Measurements from ENCODE around the gene WTAP. TPM values are rescaled to one million over a fixed set of nuclear protein-coding genes. Genes with fewer than 3 reads are reported as not detected.

Gene WTAP
- total RNA-seq, 1 donor from 2014 or later: 108 TPM

DNA sequence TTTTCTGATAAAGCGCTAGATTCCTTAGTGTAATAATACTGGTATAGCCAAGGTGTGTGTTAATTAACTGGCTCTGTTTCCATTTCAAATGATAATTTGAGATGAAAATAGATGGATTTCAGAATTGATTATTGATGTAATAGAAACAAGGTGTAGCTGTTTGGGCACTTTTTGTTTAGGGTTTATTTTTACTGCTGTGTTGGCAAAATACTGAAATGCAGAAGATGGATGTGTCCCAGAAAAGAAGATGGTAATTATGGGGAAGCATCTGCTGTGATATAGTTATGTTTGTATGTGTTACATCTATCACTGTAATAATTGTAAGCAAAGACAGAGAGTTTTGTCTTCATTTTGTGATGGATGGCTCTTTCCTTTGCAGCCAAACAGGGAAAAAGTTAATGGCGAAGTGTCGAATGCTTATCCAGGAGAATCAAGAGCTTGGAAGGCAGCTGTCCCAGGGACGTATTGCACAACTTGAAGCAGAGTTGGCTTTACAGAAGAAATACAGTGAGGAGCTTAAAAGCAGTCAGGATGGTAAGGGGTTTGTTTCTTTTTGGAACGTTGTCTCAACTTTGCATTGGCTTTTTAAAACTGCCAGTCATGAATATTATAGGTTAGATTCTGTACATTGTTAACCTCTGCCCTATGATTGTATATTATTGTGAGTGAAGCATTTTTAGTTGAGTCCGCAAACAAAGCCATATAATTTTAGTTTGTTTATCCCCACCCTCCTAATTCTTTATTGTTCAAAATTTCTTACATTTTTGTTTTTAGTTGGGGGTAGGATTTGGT is 26.0 kb downstream of the WTAP start:
- DNase-seq (ENCODE audit: extremely low spot score, unreplicated experiment): no peak
- no peaks in the 10 kb centered on the region for H3K27me3 Mint-ChIP-seq
- H3K36me3 Mint-ChIP-seq: peaks cover 32% of the 10 kb centered on the region
- H3K4me1 Mint-ChIP-seq (ENCODE audit: unreplicated experiment): no peaks in the 10 kb centered on the region
- no peaks in the 10 kb centered on the region for H3K9me3 Mint-ChIP-seq
- H3K4me3 Mint-ChIP-seq: no peak overlapping the region
- H3K27ac Mint-ChIP-seq: no peak overlapping the region
- TF ChIP-seq CTCF (conservative IDR thresholded peaks at IDR 0.05): no peak

DNA sequence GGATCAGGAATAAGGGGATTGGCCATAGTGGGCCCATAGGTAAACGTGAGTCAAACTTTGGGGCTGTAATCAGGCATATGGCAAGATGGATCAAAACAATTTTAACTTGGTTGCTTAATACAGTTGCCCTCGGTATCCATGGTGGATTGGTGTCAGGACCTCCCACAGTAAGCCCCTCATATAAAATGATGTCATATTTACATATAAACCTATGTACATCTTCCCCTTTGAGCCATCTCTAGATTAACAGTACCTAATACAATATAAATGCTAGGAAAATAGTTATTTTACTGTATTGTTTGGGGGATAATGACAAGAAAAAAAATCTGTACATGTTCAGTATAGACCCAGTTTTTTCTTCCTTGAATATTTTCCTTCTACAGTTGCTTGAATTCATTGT is 27.1 kb downstream of the WTAP start:
- no peak for DNase-seq (ENCODE audit: extremely low spot score, unreplicated experiment)
- no peak for TF ChIP-seq CTCF (conservative IDR thresholded peaks at IDR 0.05)
- Mint-ChIP-seq H3K4me1 (ENCODE audit: unreplicated experiment) (no peaks in the 10 kb centered on the region), H3K4me3 (no peak overlapping the region), H3K9me3 (no peaks in the 10 kb centered on the region), H3K36me3 (peaks cover 32% of the 10 kb centered on the region), H3K27me3 (no peaks in the 10 kb centered on the region), H3K27ac (no peak overlapping the region)

- Mint-ChIP-seq H3K27ac (no peak overlapping the region), H3K36me3 (peaks cover 35% of the 10 kb centered on the region), H3K4me3 (no peak overlapping the region), H3K27me3 (no peaks in the 10 kb centered on the region), H3K9me3 (no peaks in the 10 kb centered on the region), H3K4me1 (ENCODE audit: unreplicated experiment) (peaks cover 6% of the 10 kb centered on the region)
- DNase-seq (ENCODE audit: extremely low spot score, unreplicated experiment): no peak
- no peak for TF ChIP-seq CTCF (conservative IDR thresholded peaks at IDR 0.05)
Measured at GRCh38 chr6:159754959-159755914, 27.9 kb downstream of the WTAP start.

GRCh38 chr6:159756508-159756907 is 29.2 kb downstream of the WTAP start:
- TF ChIP-seq CTCF (conservative IDR thresholded peaks at IDR 0.05): no peak
- no peak for DNase-seq (ENCODE audit: extremely low spot score, unreplicated experiment)
- Mint-ChIP-seq H3K9me3 (no peaks in the 10 kb centered on the region), H3K27ac (no peak overlapping the region), H3K4me1 (ENCODE audit: unreplicated experiment) (peaks cover 16% of the 10 kb centered on the region), H3K4me3 (no peak overlapping the region), H3K27me3 (no peaks in the 10 kb centered on the region), H3K36me3 (peaks cover 35% of the 10 kb centered on the region)

- TF ChIP-seq CTCF (conservative IDR thresholded peaks at IDR 0.05): no peak
- DNase-seq (ENCODE audit: extremely low spot score, unreplicated experiment): no peak
- peak overlapping the region; percentile 50 for H3K4me3 Mint-ChIP-seq
- peaks cover 16% of the 10 kb centered on the region for H3K4me1 Mint-ChIP-seq (ENCODE audit: unreplicated experiment)
- H3K9me3 Mint-ChIP-seq: no peaks in the 10 kb centered on the region
- H3K27me3 Mint-ChIP-seq: no peaks in the 10 kb centered on the region
- peak overlapping the region; percentile 62 for H3K27ac Mint-ChIP-seq
- peaks cover 36% of the 10 kb centered on the region for H3K36me3 Mint-ChIP-seq
Measured at GRCh38 chr6:159758031-159759001, 31.0 kb downstream of the WTAP start.
